HFF-Myc (cell line): Measurements from ENCODE around the gene ZCCHC14.
"Not testable (repeated sequence)": the region's sequence is repeated elsewhere in the genome, so short reads cannot be mapped to it uniquely, and the experiment has no call there.

Experiments used
- DNase-seq: peaks from one replicate; pipeline ENCODE4 v3.0.0-alpha.2; 2011; ENCODE audit warnings: low read depth; ENCODE audit errors: extremely low read depth
- H3K4me3 ChIP-seq: replicated peaks from 2 replicates; pipeline ENCODE4 v1.5.1; 2011; ENCODE audit warnings: low read depth, mild to moderate bottlenecking, control low read depth, low read length
- CTCF ChIP-seq: IDR thresholded peaks from 2 replicates; pipeline ENCODE4 v1.5.1; 2012; ENCODE audit warnings: mild to moderate bottlenecking, low read depth, low read length, control low read depth; ENCODE audit errors: missing control alignments

ZCCHC14 gene

GRCh38 chr16:87390641-87391323 is 102.0 kb downstream of the ZCCHC14 start:
- no peak for TF ChIP-seq CTCF
- peak overlapping the region; percentile 76; the same call in 1 of the 2 replicates for H3K4me3 ChIP-seq
- no peak for DNase-seq

GRCh38 chr16:87389914-87390313 is 102.9 kb downstream of the ZCCHC14 start:
- DNase-seq, H3K4me3 ChIP-seq: not testable (repeated sequence)

GRCh38 chr16:87389245-87389644 is 103.6 kb downstream of the ZCCHC14 start:
- no peak overlapping the region for H3K4me3 ChIP-seq
- no peak for TF ChIP-seq CTCF
- DNase-seq: no peak

- no peak for TF ChIP-seq CTCF
- no peak overlapping the region for H3K4me3 ChIP-seq
- DNase-seq: no peak
Observed at GRCh38 chr16:87388818-87389134, 104.0 kb downstream of the ZCCHC14 start.

- peak; percentile 96 for DNase-seq
- H3K4me3 ChIP-seq: peak overlapping the region; percentile 11; the same call in 1 of the 2 replicates
- no peak for TF ChIP-seq CTCF
Observed at GRCh38 chr16:87387942-87388817, 104.6 kb downstream of the ZCCHC14 start.

GRCh38 chr16:87384875-87385167 is 108.0 kb downstream of the ZCCHC14 start:
- peak overlapping the region; percentile 61 for H3K4me3 ChIP-seq
- not testable (repeated sequence) for DNase-seq

GRCh38 chr16:87384162-87384874 is 108.5 kb downstream of the ZCCHC14 start:
- peak overlapping the region; percentile 61 for H3K4me3 ChIP-seq
- TF ChIP-seq CTCF: no peak
- DNase-seq: no peak
